GM23338 (cell line): ENCODE data around the gene ANKRD62. TPM values are rescaled to one million over a fixed set of nuclear protein-coding genes. Genes with fewer than 3 reads are reported as not detected.

Source experiments
- ATAC-seq: fragments of 200-7000 bp; cut with Tn5 transposase; 3 replicates; pipeline ENCODE4 v1.9.1; 2020
- DNase-seq: peaks from one replicate; pipeline ENCODE4 v3.0.0-alpha.2; 2015; ENCODE audit warnings: low spot score
- H2AFZ ChIP-seq: fragments of 200-600 bp; sonication (generic); 2 replicates; pipeline ENCODE4 v1.8.0; 2016; ENCODE audit warnings: antibody characterized with exemption, mild to moderate bottlenecking, moderate library complexity
- H3F3A ChIP-seq: fragments of 200-600 bp; sonication (generic); replicated peaks from 2 replicates; pipeline ENCODE4 v1.8.0; 2017; ENCODE audit warnings: antibody characterized with exemption, mixed run types, low read depth
- H3K27ac ChIP-seq: fragments of 200-600 bp; sonication (generic); 2 replicates; pipeline ENCODE4 v1.6.1; 2016; ENCODE audit warnings: low read depth
- H3K27me3 ChIP-seq: fragments of 200-600 bp; sonication (generic); 2 replicates; pipeline ENCODE4 v1.8.0; 2016; ENCODE audit warnings: mild to moderate bottlenecking, mixed run types, moderate library complexity; ENCODE audit not compliant: insufficient read depth
- H3K36me3 ChIP-seq: fragments of 200-600 bp; sonication (generic); 2 replicates; pipeline ENCODE4 v1.8.0; 2016; ENCODE audit warnings: mild to moderate bottlenecking; ENCODE audit not compliant: insufficient read depth
- H3K4me1 ChIP-seq: fragments of 200-600 bp; sonication (generic); 2 replicates; pipeline ENCODE4 v1.8.0; 2016; ENCODE audit warnings: mild to moderate bottlenecking, moderate library complexity; ENCODE audit not compliant: insufficient read depth
- H3K4me2 ChIP-seq: fragments of 200-600 bp; sonication (generic); 2 replicates; pipeline ENCODE4 v1.7.1; 2017; ENCODE audit warnings: mixed run types
- H3K4me3 ChIP-seq: fragments of 200-600 bp; sonication (generic); 2 replicates; pipeline ENCODE4 v1.6.1; 2016; ENCODE audit warnings: mixed run types
- H3K79me2 ChIP-seq: fragments of 200-600 bp; sonication (generic); replicated peaks from 2 replicates; pipeline ENCODE4 v1.8.0; 2017; ENCODE audit warnings: mild to moderate bottlenecking; ENCODE audit not compliant: insufficient read depth
- H3K9me2 ChIP-seq: fragments of 200-600 bp; sonication (generic); 2 replicates; pipeline ENCODE4 v1.8.0; 2017; ENCODE audit not compliant: insufficient read depth
- H4K20me1 ChIP-seq: fragments of 200-600 bp; sonication (generic); replicated peaks from 2 replicates; pipeline ENCODE4 v1.8.0; 2017; ENCODE audit warnings: mild to moderate bottlenecking; ENCODE audit not compliant: insufficient read depth
- H3K27ac Mint-ChIP-seq: 2 replicates; pipeline ENCODE4 v1.8.0; 2020; ENCODE audit warnings: inconsistent platforms, mild to moderate bottlenecking, moderate library complexity, mixed read lengths
- H3K27me3 Mint-ChIP-seq: 3 replicates; pipeline ENCODE4 v1.8.0; 2022; ENCODE audit warnings: low read depth, mild to moderate bottlenecking, moderate library complexity, mixed read lengths, inconsistent platforms; ENCODE audit not compliant: insufficient read depth, poor library complexity
- H3K36me3 Mint-ChIP-seq: 3 replicates; pipeline ENCODE4 v1.8.0; 2021; ENCODE audit warnings: low read depth, mild to moderate bottlenecking, inconsistent platforms, moderate library complexity, mixed read lengths
- H3K4me1 Mint-ChIP-seq: 3 replicates; pipeline ENCODE4 v1.8.0; 2020; ENCODE audit warnings: mild to moderate bottlenecking, inconsistent platforms, mixed read lengths
- H3K4me3 Mint-ChIP-seq: 3 replicates; pipeline ENCODE4 v1.8.0; 2021; ENCODE audit warnings: moderate library complexity, mild to moderate bottlenecking, inconsistent platforms, mixed read lengths
- H3K9me3 Mint-ChIP-seq: 3 replicates; pipeline ENCODE4 v1.8.0; 2020; ENCODE audit warnings: moderate library complexity, mild to moderate bottlenecking, inconsistent platforms, mixed read lengths
- CTCF ChIP-seq, 2 experiments: fragments of 200-600 bp in 1 of 2; sonication (generic) in 1 of 2; conservative IDR thresholded peaks; 2 replicates each; pipeline versions ENCODE4 v1.5.1 to v1.6.1; 2016 to 2017; ENCODE audit warnings: antibody characterized with exemption in 2 of 2, low read depth in 2 of 2, mild to moderate bottlenecking in 2 of 2, moderate library complexity in 1 of 2
- ETS1 ChIP-seq: IDR thresholded peaks from 2 replicates; pipeline ENCODE4 v1.6.1; 2016; ENCODE audit warnings: antibody characterized with exemption
- EZH2 ChIP-seq: fragments of 200-600 bp; sonication (generic); IDR thresholded peaks from one replicate; pipeline ENCODE4 v1.8.0; 2017; ENCODE audit warnings: antibody characterized with exemption, mild to moderate bottlenecking, low read depth; ENCODE audit not compliant: unreplicated experiment
- EZH2phosphoT487 ChIP-seq: fragments of 200-600 bp; sonication (generic); IDR thresholded peaks from one replicate; pipeline ENCODE4 v1.8.1; 2018; ENCODE audit warnings: antibody characterized with exemption; ENCODE audit not compliant: unreplicated experiment
- JUNB ChIP-seq: IDR thresholded peaks from one replicate; pipeline ENCODE4 v1.6.1; 2016; ENCODE audit warnings: antibody characterized with exemption; ENCODE audit not compliant: unreplicated experiment
- REST ChIP-seq: IDR thresholded peaks from one replicate; pipeline ENCODE4 v1.6.1; 2018; ENCODE audit warnings: antibody characterized with exemption; ENCODE audit not compliant: unreplicated experiment
- ZNF114 ChIP-seq: fragments of 250-450 bp; sonication (Bioruptor Pico); IDR thresholded peaks from 2 replicates; pipeline ENCODE4 v1.5.0; 2020; ENCODE audit warnings: mild to moderate bottlenecking, moderate library complexity
- polyA plus RNA-seq: library from polyadenylated mRNA; unstranded; fragments of >200 nt; fragmentation: Nextera tagmentation; extraction: Ambion mirVana; gene quantifications from 2 replicates; pipeline ENCODE4 v1.2.1, GENCODE V29; 2016
- total RNA-seq: library from RNA; depleted of rRNA; stranded (reverse); fragments of >200 nt; shearing (Covaris generic); gene quantifications from 2 replicates; pipeline ENCODE4 v1.2.3, GENCODE V29; 2014

ANKRD62 gene
- total and polyA plus RNA-seq, 2 experiments from 2014 or later: not detected

GRCh38 chr18:12046046-12046750 lies 47.4 kb upstream of the ANKRD62 start (continued):
- TF ChIP-seq REST: no peak
- no peak for TF ChIP-seq ETS1

- Histone ChIP-seq H3K36me3 (no peaks in the 10 kb centered on the region), H3K27ac (no peak overlapping the region), H3K4me1 (no peaks in the 10 kb centered on the region), H3K79me2 (no peaks in the 10 kb centered on the region), H2AFZ (no peak overlapping the region), H3K27me3 (no peaks in the 10 kb centered on the region), H3K9me2 (no peaks in the 10 kb centered on the region), H3K4me3 (no peak overlapping the region), H3K4me2 (no peak overlapping the region), H4K20me1 (no peaks in the 10 kb centered on the region), H3F3A (no peaks in the 10 kb centered on the region)
- Mint-ChIP-seq H3K27ac (no peak overlapping the region), H3K4me1 (peaks cover 3% of the 10 kb centered on the region; the same call in 2 of the 3 replicates), H3K27me3 (peaks cover 9% of the 10 kb centered on the region), H3K4me3 (no peak overlapping the region), H3K9me3 (peaks cover 3% of the 10 kb centered on the region; the same call in 1 of the 3 replicates), H3K36me3 (no peaks in the 10 kb centered on the region)
- ATAC-seq: peak; percentile 74
- peak; percentile 45 for DNase-seq
- TF ChIP-seq JUNB: no peak
- TF ChIP-seq CTCF (conservative IDR thresholded peaks at IDR 0.05; ENCODE audit: low read depth in 2 of 2): peak; percentile 26 to 61
- no peak for TF ChIP-seq EZH2
- no peak for TF ChIP-seq ZNF114
- no peak for TF ChIP-seq EZH2phosphoT487
Observed at GRCh38 chr18:12046751-12047335, 46.8 kb upstream of the ANKRD62 start.
